Fibroblast of skin of left biceps (primary cell): ENCODE measurements around the gene TAS2R1.
"Not testable (repeated sequence)": the region's sequence is repeated elsewhere in the genome, so short reads cannot be mapped to it uniquely, and the experiment has no call there.

ENCODE experiments used
- DNase-seq, 2 experiments: peaks; one replicate each; pipeline ENCODE4 v3.0.0-alpha.2; 2013; ENCODE audit warnings: low read depth in 2 of 2

TAS2R1 gene

DNA sequence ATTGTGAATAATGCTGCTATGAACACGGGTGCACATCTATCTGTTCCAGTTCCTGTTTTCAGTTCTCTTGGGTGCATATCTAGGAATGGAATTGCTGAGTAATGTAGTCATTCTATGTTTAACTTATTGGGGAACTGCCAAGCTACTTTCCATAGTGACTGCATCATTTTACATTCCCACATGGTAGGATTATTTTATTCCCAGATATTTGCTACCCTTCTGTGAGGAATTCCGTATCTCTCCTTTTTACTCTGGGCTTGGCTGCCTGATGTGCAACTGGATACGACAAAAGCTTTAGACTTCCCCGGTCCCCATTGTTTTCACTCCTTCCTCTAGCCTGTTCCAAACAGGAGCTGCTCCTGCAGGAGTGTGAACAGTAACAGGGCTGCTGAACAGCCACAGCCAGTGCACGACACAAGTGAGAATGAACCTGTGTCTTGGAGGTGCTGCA is 7.2 kb downstream of the TAS2R1 start:
- DNase-seq = peak; percentile 78 to 81

DNA sequence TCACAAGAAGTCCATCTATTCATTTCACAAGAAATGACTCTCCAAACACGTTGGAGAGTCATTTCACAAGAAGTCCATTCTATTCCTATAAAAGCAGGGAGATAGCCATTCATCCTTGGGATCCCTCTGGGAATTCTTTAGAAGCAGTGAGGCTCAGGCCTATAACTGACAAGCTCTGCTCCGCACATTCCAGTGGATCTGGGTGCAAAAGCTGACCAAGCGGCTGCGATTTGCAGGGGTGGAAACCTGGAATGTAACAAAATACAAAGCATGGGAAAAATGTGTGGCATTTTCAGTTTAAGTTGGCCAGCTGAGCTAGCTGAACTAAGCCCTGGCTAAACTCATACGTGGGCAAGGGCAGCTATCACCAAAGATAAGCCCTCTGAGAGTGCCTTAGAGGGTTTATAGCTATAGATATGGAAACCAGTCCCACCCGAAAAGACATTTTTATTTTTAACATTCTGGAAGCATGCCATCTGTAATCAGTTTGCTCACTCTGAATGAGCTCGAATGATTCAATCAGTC is 8.7 kb downstream of the TAS2R1 start:
- peak in 1 of 2 experiments; percentile 19 for DNase-seq

GRCh38 chr5:9619331-9620092 is 10.6 kb downstream of the TAS2R1 start:
- no peak for DNase-seq

- no peak for DNase-seq
Measured at GRCh38 chr5:9617739-9618504, 12.2 kb downstream of the TAS2R1 start.

GRCh38 chr5:9617221-9617620 is 12.9 kb downstream of the TAS2R1 start:
- DNase-seq = no peak

- no peak for DNase-seq
Measured at GRCh38 chr5:9615331-9615730, 14.8 kb downstream of the TAS2R1 start.

DNA sequence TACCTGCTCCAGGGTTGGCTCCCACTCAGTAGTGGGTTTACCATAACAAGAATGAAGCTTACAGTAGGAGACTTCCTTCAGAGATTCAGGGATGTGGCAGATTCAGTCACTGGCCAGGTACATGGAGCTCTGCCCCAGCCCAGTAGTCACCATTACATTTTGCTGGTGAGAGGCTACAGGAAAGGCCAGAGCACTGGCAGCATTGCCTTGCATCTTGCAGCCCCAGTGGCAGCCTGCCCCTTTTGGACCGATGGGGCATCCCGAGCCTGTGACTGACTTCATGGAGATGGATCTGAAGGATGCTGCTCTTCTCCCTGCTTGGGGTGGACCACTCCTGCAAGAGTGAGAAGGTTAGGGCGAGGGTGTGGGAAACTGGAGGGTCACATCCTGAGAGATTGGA is 16.8 kb downstream of the TAS2R1 start:
- no peak for DNase-seq

- DNase-seq = no peak
Measured at GRCh38 chr5:9610969-9611368, 19.2 kb downstream of the TAS2R1 start.

DNA sequence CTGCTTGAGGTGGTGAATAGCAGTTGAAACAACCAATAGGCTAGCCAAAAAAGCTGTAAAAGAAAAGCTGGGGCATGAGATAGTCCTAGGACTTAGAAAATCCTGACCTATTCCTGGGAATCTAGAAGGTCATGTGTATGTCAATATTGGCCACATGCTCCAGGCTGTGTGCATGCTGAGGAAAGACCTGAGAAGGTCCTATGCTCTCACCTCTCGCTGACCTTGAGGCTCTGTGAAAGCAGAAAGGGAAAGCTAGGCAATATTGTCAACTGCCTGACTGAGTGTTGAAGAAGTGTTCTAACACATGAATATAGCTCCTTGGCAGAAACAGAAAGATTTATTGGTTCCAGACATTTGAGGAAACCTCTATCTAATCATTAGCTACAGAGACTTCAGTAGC is 19.8 kb downstream of the TAS2R1 start:
- DNase-seq = no peak

DNA sequence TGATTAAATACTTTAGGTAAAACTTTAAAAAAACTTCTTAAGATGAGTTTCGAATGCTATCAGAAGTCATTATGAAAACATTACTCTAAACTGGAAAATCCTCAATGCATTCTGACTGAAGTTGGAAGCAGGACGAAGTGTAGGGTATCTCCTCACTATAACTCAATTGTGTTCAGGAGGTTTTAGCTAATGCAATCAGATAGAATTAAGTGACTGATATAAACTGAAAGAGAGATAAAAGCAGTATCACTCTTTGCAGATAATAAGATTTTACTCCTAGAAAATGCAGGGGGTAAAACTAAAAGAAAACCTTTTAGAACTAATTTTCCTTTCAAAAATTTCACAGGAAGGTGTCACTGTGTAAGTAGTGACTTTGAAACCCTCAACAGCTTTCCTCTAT is 22.1 kb downstream of the TAS2R1 start:
- no peak for DNase-seq

DNA sequence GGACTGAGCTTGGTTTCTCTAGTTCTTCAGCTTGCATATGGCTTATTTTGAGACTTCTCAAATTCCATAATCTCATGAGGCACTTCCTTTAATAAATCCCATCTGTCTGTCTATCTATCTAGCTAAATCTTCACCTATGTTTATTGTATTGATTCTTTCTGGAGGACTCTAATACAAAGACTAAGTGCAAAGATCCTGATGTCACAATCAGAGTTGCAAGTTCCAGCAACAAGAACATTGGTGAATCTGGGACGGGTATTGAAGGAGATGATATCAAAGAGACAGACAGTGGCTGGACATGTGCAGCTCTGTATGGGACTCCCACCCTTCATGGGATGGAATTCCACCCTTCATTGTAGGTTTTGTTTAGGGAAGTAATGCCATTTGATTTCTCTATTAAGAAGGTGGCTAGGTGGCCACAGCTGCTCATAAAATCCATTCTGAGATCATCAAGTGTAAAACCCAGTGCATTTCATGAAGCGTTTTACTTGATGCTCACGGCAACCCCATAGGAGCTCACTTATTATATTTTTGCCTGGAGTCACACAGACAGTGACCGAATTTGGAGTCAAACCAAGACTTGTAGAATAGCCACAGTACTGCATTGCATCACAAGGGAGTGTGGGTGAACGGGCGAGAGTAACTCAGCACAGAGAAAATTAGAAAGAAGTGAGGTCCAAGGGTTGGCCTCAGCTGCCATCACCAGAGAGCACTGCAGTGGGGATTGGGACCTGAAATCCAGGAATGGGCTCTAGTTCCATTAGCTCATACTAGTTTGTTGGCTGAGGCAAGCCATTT is 24.9 kb downstream of the TAS2R1 start:
- DNase-seq = no peak

DNA sequence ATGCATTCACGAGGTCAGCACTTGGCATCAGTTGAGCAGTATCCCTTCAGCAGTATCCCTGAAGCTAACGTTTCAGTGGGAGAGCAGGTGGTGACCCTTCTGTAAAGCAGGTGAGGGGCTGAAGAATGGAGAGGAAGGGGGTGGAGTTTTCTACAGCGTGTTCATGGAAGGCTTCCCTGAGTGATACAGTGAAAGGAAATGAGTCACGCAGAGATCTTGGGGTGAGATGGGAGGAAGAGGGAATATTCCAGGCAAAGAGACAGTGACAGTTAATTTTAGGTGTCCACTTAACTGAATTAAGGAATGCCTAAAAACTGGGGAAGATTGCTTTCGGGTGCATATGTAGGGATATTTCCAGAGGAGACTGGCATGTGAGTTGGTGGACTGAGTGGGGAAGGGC is 25.7 kb downstream of the TAS2R1 start:
- no peak for DNase-seq

- DNase-seq = no peak
Measured at GRCh38 chr5:9601055-9601739, 29.0 kb downstream of the TAS2R1 start.

GRCh38 chr5:9599391-9599790 is 30.8 kb downstream of the TAS2R1 start:
- DNase-seq = no peak

DNA sequence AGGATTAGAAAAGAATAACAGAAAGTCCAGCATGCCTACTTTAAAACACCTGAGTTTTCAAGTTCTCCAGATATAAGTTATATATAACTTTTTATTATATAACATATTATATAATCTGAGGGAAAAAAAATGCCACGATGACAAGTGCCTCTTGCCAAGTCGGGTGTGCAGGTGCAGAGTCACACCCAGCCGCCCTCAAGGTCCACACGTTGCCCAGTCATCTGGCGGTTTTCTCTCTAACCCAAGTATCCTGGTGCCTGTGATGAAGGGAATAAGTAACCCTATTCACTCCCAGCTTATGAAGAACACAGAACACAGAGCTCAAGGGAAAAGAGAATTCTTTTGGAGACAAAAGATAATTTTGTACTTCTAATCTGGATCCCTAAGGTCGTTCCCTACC is 31.8 kb downstream of the TAS2R1 start:
- not testable (repeated sequence) for DNase-seq

DNA sequence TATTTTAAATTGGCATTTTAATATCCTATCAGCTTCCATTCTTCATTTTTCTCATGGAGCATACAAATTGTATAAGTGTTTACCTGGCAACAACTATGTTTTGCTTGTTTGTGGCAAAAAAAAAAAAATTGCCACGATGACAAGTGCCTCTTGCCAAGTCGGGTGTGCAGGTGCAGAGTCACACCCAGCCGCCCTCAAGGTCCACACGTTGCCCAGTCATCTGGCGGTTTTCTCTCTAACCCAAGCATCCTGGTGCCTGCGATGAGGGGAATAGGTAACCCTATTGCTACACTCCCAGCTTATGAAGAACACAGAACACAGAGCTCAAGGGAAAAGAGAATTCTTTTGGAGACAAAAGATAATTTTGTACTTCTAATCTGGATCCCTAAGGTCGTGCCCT is 32.8 kb downstream of the TAS2R1 start:
- DNase-seq = not testable (repeated sequence)

DNA sequence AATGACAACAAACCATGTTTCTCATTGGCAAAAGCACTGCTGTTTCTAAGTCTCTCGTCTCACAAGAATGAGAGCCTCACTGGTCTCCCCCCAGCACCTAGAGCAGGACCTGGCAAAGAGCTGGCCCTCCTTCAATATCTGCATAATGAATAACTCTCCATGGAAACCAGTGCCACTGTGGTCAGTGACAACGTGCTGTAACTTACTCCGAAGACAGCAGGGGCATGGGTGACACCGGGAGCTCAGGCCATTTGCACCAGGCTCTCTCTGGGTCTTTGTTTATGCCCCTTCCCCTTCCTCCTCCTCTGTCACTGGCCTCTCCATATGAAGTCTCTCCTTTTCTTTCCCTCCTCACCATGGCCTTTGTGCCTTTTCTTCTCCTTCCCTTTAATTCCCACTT is 33.3 kb downstream of the TAS2R1 start:
- no peak for DNase-seq

DNA sequence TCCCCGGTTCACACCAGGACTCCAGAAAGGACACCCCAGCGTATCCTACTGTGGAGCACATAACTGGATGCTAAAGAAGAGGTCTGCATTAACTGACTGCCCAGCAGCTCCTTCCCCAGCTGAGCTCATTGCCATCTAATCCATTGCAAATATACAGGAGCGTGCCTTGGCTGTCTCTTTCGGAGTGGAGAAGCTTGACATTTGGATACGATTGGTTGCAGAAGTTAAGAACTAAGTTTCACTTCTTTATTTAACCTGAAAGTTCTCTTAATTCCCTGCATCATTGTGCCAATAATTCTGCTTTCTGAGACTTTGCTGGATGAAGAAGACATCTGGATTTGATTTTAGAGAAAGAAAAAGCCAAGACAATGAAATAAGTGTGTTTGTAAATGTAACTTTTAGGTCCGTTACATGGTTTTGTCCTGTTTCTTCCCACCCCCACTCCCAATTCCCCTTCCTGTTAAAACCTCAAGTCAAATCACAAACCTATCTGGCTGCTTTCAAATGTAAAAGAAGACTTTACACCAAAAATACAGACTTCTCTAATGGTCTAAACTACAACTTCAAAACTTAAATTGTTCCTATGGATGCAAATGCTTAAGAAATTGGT is 33.9 kb downstream of the TAS2R1 start:
- DNase-seq = peak; percentile 12 to 19

GRCh38 chr5:9594913-9595312 is 35.2 kb downstream of the TAS2R1 start:
- DNase-seq = no peak

- no peak for DNase-seq
Measured at GRCh38 chr5:9589049-9589835, 40.9 kb downstream of the TAS2R1 start.
